D721Med (cell line): ENCODE measurements around the gene CCL28.
"Not testable (repeated sequence)": the region's sequence is repeated elsewhere in the genome, so short reads cannot be mapped to it uniquely, and the experiment has no call there.

Experiments
- DNase-seq: peaks from one replicate; pipeline ENCODE4 v3.0.0; 2011; ENCODE audit warnings: low spot score; ENCODE audit not compliant: insufficient read length
- FAIRE-seq: peaks from 2 replicates; lab custom pipeline; 2011; peaks lifted over from hg19 to GRCh38; lab: Jason Lieb, UNC
- CTCF ChIP-seq: IDR thresholded peaks from 2 replicates; pipeline ENCODE4 v1.5.1; 2012; ENCODE audit warnings: mild to moderate bottlenecking, control low read depth; ENCODE audit not compliant: insufficient read depth; ENCODE audit errors: missing control alignments

CCL28 gene

GRCh38 chr5:43412156-43412555 lies at the start of gene CCL28:
CCL28 (minus strand) TSS chr5:43412391; CDS start chr5:43412316, 75 bp downstream.
- no peak for TF ChIP-seq CTCF
- DNase-seq (no peak), FAIRE-seq (no peak)

GRCh38 chr5:43461066-43461465 lies 48.9 kb upstream of the CCL28 start:
- FAIRE-seq: no peak
- DNase-seq: no peak
- no peak for TF ChIP-seq CTCF

DNA sequence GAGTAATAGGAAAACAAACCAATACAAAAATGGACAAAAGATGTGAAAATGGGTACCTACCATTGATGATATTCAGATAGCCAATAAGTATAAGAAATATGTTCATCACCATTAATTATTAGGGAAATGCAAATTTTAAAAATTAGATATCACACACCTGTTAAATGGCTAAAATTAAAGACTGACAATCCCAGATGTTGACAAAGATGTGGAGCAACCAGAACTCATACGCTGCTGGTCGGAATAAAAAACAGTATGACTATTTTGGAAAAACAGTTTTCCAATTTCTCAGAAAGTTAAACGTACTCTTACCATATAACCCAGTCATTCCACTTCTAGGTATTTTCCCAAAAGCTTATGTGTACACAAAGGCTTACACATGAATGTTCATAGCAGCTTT lies 44.4 kb upstream of the CCL28 start:
- no peak for DNase-seq
- FAIRE-seq: no peak
- TF ChIP-seq CTCF: no peak

DNA sequence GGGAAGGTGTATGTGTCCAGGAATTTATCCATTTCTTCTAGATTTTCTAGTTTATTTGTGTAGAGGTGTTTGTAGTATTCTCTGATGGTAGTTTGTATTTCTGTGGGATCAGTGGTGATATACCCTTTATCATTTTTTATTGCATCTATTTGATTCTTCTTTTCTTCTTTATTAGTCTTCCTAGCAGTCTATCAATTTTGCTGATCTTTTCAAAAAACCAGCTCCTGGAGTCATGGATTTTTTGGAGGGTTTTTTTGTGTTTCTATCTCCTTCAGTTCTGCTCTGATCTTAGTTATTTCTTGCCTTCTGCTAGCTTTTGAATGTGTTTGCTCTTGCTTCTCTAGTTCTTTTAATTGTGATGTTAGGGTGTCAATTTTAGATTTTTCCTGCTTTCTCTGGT lies 29.4 kb upstream of the CCL28 start:
- DNase-seq, FAIRE-seq: not testable (repeated sequence)

DNA sequence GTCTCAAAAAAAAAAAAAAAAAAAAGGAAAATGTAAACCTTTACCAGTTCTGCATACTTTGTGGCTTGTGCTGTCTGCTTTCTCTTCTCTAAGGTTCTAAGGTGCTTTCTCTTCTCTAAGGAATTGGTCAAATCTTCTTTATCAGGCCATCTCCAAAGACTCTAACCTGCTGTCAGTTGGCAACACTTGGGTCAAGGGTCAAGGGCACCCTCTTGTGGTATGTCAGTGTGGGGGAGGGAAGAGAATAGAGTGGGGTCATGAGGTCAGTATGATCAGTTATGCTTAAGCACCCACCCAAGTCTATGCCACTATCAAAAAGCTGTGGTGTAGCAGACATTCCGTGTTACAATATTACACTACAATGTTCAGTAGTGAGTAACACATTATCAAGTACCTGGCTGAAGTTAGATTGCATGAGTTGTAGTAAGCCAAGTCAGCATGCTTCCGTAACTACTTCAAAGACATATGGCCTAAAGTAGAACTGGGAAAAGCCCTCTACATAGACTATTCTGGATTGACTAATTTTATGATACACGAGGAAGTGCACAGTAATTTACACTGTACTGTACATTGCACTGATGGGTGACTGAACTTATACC lies 25.0 kb upstream of the CCL28 start:
- TF ChIP-seq CTCF: no peak
- DNase-seq (no peak), FAIRE-seq (no peak)

- DNase-seq (no peak), FAIRE-seq (no peak)
- TF ChIP-seq CTCF: no peak
These were observed 21.2 kb upstream of the CCL28 start for GRCh38 chr5:43433382-43433781.

GRCh38 chr5:43432486-43433375 lies 20.5 kb upstream of the CCL28 start:
- no peak for FAIRE-seq
- no peak for DNase-seq
- no peak for TF ChIP-seq CTCF
